Measurements from ENCODE around the gene SORL1-AS1.

DNA sequence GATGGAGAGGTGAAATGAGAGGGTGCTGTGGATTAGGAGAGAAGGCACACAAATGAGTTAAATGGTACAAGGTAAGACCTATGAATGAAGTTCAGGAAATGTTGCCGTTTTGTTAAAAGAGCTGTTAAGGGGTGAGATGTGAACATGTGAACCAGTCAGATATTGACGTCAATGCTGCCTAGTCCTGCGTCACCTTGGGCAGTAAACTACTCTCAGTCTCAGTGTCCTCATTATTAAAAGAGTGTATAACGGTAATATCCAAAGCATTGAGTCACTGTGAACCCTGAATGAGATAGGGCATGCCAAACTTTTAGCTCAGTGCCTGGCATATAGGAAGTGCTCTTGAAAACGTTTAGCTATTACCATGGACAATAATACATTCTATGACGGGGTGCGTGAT is 32.4 kb upstream of the SORL1-AS1 start:
- TF ChIP-seq CTCF (IDR thresholded peaks at IDR 0.05) (no peak), POLR2A (IDR thresholded peaks at IDR 0.05) (no peak)

All from uterus (tissue), 2 donors.